GM18951 (cell line): Measurements from ENCODE around the gene SULT2B1.
"Not testable (repeated sequence)": the region's sequence is repeated elsewhere in the genome, so short reads cannot be mapped to it uniquely, and the experiment has no call there.

Source experiments
- POLR2A ChIP-seq: IDR thresholded peaks from 4 replicates; pipeline ENCODE4 v1.6.1; 2011; ENCODE audit warnings: mild to moderate bottlenecking; ENCODE audit not compliant: insufficient read length, insufficient read depth; ENCODE audit errors: extremely low read depth
- in situ Hi-C: fragments of 300-500 bp; cut with MboI; formaldehyde crosslinking; loops from one replicate; pipeline ENCODE4 v1.12.0; 2022; ENCODE audit warnings: low sequenced_read_pairs, mixed read lengths, inconsistent platforms; ENCODE audit not compliant: unreplicated experiment

SULT2B1 gene

GRCh38 chr19:48513289-48514122 is 38.5 kb upstream of the SULT2B1 start:
- no peak for TF ChIP-seq POLR2A
- in situ Hi-C loops, result no loop called here

GRCh38 chr19:48514123-48514458 is 37.9 kb upstream of the SULT2B1 start:
- no peak for TF ChIP-seq POLR2A

GRCh38 chr19:48516536-48516935 is 35.4 kb upstream of the SULT2B1 start:
- no peak for TF ChIP-seq POLR2A
- in situ Hi-C loops, result no loop called here

More at GRCh38 chr19:48514123-48514458, 37.9 kb upstream of the SULT2B1 start:
- in situ Hi-C loops, result no loop called here

DNA sequence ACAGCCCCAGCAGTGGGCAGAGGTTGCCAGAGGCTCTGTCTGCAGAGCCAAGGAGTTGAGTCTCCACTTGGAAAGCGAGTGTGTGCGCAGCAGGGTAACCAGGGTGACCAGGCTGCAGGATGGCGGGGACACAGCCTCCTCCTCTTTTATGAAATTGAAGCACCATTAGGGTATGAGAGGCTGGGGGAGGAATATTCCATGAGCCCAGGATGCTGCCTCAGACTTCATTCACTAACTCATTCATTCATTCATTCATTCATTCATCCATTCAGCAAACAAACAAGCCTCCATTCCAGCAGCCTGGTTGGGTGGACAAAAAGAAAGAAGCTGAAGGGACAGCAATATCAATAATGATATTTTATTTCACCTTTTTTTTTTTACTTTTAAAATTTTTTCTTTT is 33.8 kb upstream of the SULT2B1 start:
- TF ChIP-seq POLR2A, result no peak
- in situ Hi-C loops, result no loop called here

DNA sequence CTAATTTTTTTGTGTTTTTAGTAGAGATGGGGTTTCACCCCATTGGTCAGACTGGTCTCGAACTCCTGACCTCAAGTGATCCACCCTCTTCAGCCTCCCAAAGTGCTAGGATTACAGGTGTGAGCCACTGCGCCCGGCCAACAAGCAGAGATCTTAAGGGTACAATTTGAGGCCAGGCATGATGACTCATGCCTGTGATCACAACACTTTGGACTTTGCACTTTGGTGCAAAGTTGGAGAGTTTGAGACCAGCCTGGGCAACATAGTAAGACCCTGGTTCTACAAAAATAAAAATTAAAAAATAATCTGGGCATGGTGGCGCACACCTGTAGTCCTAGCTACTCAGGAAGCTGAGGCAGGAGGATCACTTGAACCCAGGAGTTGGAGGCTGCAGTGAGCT is 32.5 kb upstream of the SULT2B1 start:
- in situ Hi-C loops, result not testable (repeated sequence)

DNA sequence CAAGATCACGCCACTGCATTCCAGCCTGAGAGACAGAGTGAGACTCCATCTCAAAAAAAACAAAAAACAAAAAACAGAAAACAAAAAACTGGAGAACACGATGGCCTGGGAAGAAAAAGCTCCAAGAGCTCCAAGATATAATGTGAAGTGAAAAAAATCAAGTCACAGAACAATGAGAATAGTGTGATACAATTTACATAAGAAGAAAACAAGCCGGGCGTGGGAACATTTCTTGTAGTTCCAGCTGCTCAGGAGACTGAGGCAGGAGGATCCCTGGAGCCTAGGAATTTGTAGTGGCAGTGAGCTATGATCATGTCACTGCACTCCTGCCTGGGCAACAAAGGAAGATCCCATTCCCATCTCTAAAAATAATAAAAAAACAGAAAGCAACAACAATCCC is 31.8 kb upstream of the SULT2B1 start:
- no peak for TF ChIP-seq POLR2A

GRCh38 chr19:48524221-48524620 is 27.8 kb upstream of the SULT2B1 start:
- no peak for TF ChIP-seq POLR2A
- in situ Hi-C loops, result no loop called here

More for the DNA sequence above, 31.8 kb upstream of the SULT2B1 start:
- in situ Hi-C loops, result no loop called here

DNA sequence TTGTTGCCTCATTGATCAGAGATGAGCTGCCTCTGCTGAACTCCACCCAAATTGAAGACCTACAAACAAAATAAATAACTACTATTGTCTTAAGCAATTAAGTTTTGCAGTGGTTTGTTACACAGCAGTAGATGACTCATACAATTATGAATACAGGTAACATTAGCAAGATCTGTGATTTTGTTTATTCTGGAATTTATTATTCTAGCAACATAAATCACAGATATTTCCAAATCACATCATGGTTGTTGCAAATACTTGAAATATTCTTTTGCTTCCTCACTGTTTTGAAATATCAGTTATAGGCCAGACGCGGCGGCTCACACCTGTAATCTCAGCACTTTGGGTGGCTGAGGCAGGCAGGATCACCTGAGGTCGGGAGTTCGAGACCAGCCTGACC is 27.2 kb upstream of the SULT2B1 start:
- in situ Hi-C loops, result no loop called here
- no peak for TF ChIP-seq POLR2A

- in situ Hi-C loops, result no loop called here
Observed at GRCh38 chr19:48529156-48529555, 22.8 kb upstream of the SULT2B1 start.

DNA sequence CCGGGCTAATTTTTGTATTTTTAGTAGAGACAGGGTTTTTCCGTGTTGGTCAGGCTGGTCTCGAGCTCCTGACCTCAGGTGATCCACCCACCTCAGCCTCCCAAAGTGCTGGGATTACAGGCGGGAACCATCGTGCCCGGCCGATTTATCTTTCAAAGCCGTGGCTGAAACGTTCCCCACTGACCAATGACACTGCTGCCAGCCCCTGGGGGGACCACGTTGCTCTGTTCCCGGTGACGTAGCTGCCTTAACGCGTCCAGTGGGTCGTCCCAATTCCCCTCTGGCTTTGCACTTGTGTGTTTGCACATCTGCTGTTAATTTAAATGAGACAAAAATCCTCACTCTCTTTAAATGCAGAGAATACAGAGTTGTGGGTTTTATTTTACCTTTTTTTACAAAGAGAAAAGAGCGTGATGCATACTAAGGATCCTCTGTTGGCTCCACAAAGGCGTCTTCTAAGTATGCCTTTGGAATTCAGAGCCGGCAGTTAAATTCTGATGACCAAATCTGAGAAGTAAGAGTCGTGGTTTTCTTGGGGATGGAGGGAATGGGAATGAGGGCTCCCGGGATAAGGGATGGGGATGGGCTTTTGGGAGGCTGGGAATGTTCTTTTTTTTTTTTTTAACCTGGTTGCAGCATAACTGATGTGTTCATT is 21.8 kb upstream of the SULT2B1 start:
- in situ Hi-C loops, result no loop called here
- no peak for TF ChIP-seq POLR2A

More at GRCh38 chr19:48529156-48529555, 22.8 kb upstream of the SULT2B1 start:
- no peak for TF ChIP-seq POLR2A

DNA sequence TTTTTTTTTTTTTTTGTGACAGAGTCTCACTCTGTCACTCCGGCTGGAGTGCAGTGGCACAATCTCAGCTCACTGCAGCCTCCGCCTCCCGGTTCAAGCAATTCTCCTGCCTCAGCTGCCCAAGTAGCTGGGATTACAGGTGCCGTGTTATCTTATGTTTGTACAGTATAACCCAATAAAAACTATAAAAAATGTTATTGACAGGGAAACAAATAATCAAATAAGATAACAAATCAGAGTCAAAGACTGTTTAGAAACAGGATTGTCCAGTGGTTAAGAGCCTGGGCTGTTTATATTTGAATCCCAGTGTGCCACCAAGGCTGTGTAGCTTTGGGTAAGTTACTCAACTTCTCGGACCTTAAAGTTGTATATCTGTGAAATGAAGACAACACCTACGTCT is 21.2 kb upstream of the SULT2B1 start:
- no peak for TF ChIP-seq POLR2A
- in situ Hi-C loops, result no loop called here

DNA sequence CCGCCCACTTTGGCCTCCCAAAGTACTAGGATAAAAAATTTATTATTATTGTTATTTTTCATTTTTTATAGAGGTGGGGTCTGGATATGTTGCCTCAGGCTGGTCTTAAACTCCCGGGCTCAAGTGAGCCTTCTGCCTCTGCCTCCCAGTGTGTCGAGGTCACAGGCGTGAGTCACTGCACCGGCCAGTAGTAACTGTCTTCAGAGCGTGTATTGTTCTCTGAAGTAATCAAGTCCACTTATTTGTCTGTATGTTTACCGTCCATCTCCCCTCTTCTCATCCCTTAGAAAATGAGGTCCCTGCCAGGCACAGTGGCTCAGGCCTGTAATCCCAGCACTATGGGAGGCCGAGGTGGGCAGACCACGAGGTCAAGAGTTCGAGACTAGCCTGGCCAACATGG is 18.2 kb upstream of the SULT2B1 start:
- in situ Hi-C loops, result no loop called here
- no peak for TF ChIP-seq POLR2A

DNA sequence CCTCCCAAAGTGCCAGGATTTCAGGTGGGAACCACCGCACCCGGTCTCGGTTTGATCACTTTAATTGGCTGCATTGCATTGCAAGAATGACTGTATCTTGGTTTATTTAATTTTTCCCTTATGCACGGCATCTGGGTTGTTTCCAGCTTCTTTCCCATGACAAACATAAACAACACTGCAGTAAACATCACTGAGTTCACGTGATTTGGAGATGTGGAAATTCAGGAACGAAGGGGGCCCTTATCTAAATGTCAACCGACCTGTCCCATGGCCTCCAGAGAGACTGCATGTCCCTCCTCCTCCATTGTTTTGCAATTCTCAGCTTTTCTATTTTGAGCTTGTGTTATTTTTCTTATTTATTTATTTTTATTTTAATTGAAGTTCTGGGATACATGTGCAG is 14.4 kb upstream of the SULT2B1 start:
- no peak for TF ChIP-seq POLR2A
- in situ Hi-C loops, result no loop called here

- in situ Hi-C loops, result not testable (repeated sequence)
Observed at GRCh38 chr19:48538057-48538456, 13.9 kb upstream of the SULT2B1 start.
